ENCODE data around the gene BANF2.
"Not testable (repeated sequence)": the region's sequence is repeated elsewhere in the genome, so short reads cannot be mapped to it uniquely, and the experiment has no call there.

- TF ChIP-seq, protein P1, sequence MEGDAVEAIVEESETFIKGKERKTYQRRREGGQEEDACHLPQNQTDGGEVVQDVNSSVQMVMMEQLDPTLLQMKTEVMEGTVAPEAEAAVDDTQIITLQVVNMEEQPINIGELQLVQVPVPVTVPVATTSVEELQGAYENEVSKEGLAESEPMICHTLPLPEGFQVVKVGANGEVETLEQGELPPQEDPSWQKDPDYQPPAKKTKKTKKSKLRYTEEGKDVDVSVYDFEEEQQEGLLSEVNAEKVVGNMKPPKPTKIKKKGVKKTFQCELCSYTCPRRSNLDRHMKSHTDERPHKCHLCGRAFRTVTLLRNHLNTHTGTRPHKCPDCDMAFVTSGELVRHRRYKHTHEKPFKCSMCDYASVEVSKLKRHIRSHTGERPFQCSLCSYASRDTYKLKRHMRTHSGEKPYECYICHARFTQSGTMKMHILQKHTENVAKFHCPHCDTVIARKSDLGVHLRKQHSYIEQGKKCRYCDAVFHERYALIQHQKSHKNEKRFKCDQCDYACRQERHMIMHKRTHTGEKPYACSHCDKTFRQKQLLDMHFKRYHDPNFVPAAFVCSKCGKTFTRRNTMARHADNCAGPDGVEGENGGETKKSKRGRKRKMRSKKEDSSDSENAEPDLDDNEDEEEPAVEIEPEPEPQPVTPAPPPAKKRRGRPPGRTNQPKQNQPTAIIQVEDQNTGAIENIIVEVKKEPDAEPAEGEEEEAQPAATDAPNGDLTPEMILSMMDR (IDR thresholded peaks at IDR 0.05; ENCODE audit: low read depth, low read length, missing input control) = not testable (repeated sequence)
- TF ChIP-seq RAD21 (IDR thresholded peaks at IDR 0.05); YY1 (IDR thresholded peaks at IDR 0.05); HNF4G (IDR thresholded peaks at IDR 0.05); SP1 (IDR thresholded peaks at IDR 0.05); TAF1 (conservative IDR thresholded peaks at IDR 0.05); ZBTB33 (IDR thresholded peaks at IDR 0.05); REST (IDR thresholded peaks at IDR 0.05); ATF3 (IDR thresholded peaks at IDR 0.05): not testable (repeated sequence)
- TF ChIP-seq, protein P2, sequence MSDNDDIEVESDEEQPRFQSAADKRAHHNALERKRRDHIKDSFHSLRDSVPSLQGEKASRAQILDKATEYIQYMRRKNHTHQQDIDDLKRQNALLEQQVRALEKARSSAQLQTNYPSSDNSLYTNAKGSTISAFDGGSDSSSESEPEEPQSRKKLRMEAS (IDR thresholded peaks at IDR 0.05) = not testable (repeated sequence)
Measured at GRCh38 chr20:17659344-17659743, 40.4 kb upstream of the BANF2 start.

All from liver (tissue), 3 donors.